Suprapubic skin (tissue), 4 donors: Measurements from ENCODE around the gene SIVA1. TPM values are rescaled to one million over a fixed set of nuclear protein-coding genes. Genes with fewer than 3 reads are reported as not detected.

Experiments used
- DNase-seq, 2 donors: peaks; one replicate each; pipeline ENCODE4 v3.0.0-alpha.2; 2019; ENCODE audit warnings: low spot score in 2 of 2
- H3K27ac ChIP-seq: fragments of 200-600 bp; sonication (generic); one replicate; pipeline ENCODE4 v1.5.1; 2019
- H3K27me3 ChIP-seq: fragments of 200-600 bp; sonication (generic); one replicate; pipeline ENCODE4 v1.5.1; 2019
- H3K36me3 ChIP-seq: fragments of 200-600 bp; sonication (generic); one replicate; pipeline ENCODE4 v1.5.1; 2019
- H3K4me1 ChIP-seq: fragments of 200-600 bp; sonication (generic); one replicate; pipeline ENCODE4 v1.5.1; 2019
- H3K4me3 ChIP-seq: fragments of 200-600 bp; sonication (generic); one replicate; pipeline ENCODE4 v1.5.1; 2019; ENCODE audit warnings: mild to moderate bottlenecking
- H3K9me3 ChIP-seq: fragments of 200-600 bp; sonication (generic); one replicate; pipeline ENCODE4 v1.5.1; 2019
- CTCF ChIP-seq, 2 donors: fragments of 200-600 bp in 1 of 2; fragments of 450-650 bp in 1 of 2; sonication (generic) in 1 of 2; IDR thresholded peaks; one replicate each; pipeline ENCODE4 v1.5.1; 2016 to 2019; ENCODE audit warnings: antibody characterized with exemption in 2 of 2, mild to moderate bottlenecking in 1 of 2, moderate library complexity in 1 of 2
- EP300 ChIP-seq: sonication (generic); formaldehyde crosslinking; IDR thresholded peaks from one replicate; pipeline ENCODE4 v1.6.1; 2017; ENCODE audit warnings: antibody characterized with exemption
- POLR2A ChIP-seq, 2 donors: fragments of 450-650 bp; IDR thresholded peaks; one replicate each; pipeline ENCODE4 v1.6.1; 2017; ENCODE audit warnings: antibody characterized with exemption in 2 of 2, mild to moderate bottlenecking in 2 of 2, moderate library complexity in 2 of 2
- POLR2AphosphoS5 ChIP-seq, 3 donors: sonication (generic); formaldehyde crosslinking; IDR thresholded peaks; one replicate each; pipeline ENCODE4 v1.6.1; 2017; ENCODE audit warnings: antibody characterized with exemption in 3 of 3
- WGBS: methylation state at CpG from one replicate; pipeline ENCODE4 v1.1.5; 2018; 5-methylcytosine and 5-hydroxymethylcytosine counted together
- total RNA-seq, 4 donors: library from RNA; depleted of rRNA; stranded (reverse); fragments of >200 nt; gene quantifications; one replicate each; pipeline ENCODE4 v1.1.0, GENCODE V29; 2016

SIVA1 gene
- total RNA-seq, 4 donors from 2014 or later = 94.0 to 159 (median 142) TPM

GRCh38 chr14:104766863-104767633 is 14.1 kb downstream of the SIVA1 start:
- no peaks in the 10 kb centered on the region for H3K9me3 ChIP-seq
- H3K36me3 ChIP-seq = peaks cover 19% of the 10 kb centered on the region
- H3K4me3 ChIP-seq = no peak overlapping the region
- no peaks in the 10 kb centered on the region for H3K27me3 ChIP-seq
- TF ChIP-seq CTCF (IDR thresholded peaks at IDR 0.05) (no peak), POLR2AphosphoS5 (IDR thresholded peaks at IDR 0.05) (no peak), POLR2A (IDR thresholded peaks at IDR 0.05) (no peak), EP300 (no peak)
- WGBS = 92% methylated on average over 15 of the region's 15 CpGs
- no peak for DNase-seq
- H3K27ac ChIP-seq = no peak overlapping the region
- H3K4me1 ChIP-seq = peaks cover 8% of the 10 kb centered on the region

- Histone ChIP-seq H3K36me3 (peaks cover 24% of the 10 kb centered on the region), H3K9me3 (no peaks in the 10 kb centered on the region), H3K27me3 (no peaks in the 10 kb centered on the region), H3K27ac (no peak overlapping the region), H3K4me1 (peaks cover 8% of the 10 kb centered on the region), H3K4me3 (no peak overlapping the region)
- WGBS = 88% methylated on average over 5 of the region's 5 CpGs
- TF ChIP-seq CTCF (IDR thresholded peaks at IDR 0.05) = no peak
- no peak for TF ChIP-seq POLR2A (IDR thresholded peaks at IDR 0.05)
- no peak for TF ChIP-seq EP300
- no peak for TF ChIP-seq POLR2AphosphoS5 (IDR thresholded peaks at IDR 0.05)
- no peak for DNase-seq
Measured at GRCh38 chr14:104767634-104767918, 14.6 kb downstream of the SIVA1 start.

GRCh38 chr14:104768437-104769323 is 15.7 kb downstream of the SIVA1 start:
- peak; percentile 94 to 95 for DNase-seq
- Histone ChIP-seq H3K27ac (no peak overlapping the region), H3K27me3 (no peaks in the 10 kb centered on the region), H3K36me3 (peaks cover 35% of the 10 kb centered on the region), H3K9me3 (no peaks in the 10 kb centered on the region), H3K4me1 (peaks cover 8% of the 10 kb centered on the region), H3K4me3 (no peak overlapping the region)
- 26% methylated on average over 4 of the region's 25 CpGs for WGBS
- TF ChIP-seq CTCF (IDR thresholded peaks at IDR 0.05) (peak; percentile 76 to 98), EP300 (no peak)

- H3K27me3 ChIP-seq = no peaks in the 10 kb centered on the region
- no peaks in the 10 kb centered on the region for H3K9me3 ChIP-seq
- WGBS = 78% methylated on average over 15 of the region's 18 CpGs
- no peak for DNase-seq
- peaks cover 40% of the 10 kb centered on the region for H3K36me3 ChIP-seq
- H3K4me1 ChIP-seq = peaks cover 9% of the 10 kb centered on the region
- TF ChIP-seq CTCF (IDR thresholded peaks at IDR 0.05) (no peak), POLR2AphosphoS5 (IDR thresholded peaks at IDR 0.05) (no peak), POLR2A (IDR thresholded peaks at IDR 0.05) (no peak), EP300 (no peak)
- H3K27ac ChIP-seq = no peak overlapping the region
- H3K4me3 ChIP-seq = no peak overlapping the region
Measured at GRCh38 chr14:104769324-104770071, 16.6 kb downstream of the SIVA1 start.
